Measurements from ENCODE around the gene CTBP1. TPM values are rescaled to one million over a fixed set of nuclear protein-coding genes. Genes with fewer than 3 reads are reported as not detected.
A peak's percentile ranks its signal among the peaks of the same experiment; 100 is the strongest.

The CTBP1 gene
- total RNA-seq, 2 donors from 2014 or later: 121 to 128 TPM

DNA sequence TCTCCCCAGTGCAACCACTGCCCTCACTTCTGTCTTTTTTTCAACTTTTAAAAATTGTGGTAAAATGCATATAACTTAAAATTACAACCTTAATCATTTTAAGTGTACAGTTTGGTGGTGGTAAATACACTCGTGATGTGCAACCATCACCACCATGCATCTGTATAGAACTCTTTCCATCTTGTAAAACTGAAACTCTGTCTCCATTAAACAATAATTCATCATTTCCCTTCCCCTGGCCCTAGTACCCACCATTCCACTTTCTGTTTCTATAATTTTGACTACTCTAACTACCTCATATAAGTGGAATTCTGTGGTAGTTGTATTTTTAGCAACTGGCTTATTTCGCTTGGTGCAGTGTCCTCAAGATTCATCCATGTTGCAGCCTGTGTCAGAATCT lies 6.8 kb upstream of the CTBP1 start:
- DNase-seq (no peak), ATAC-seq (no peak)
- intact Hi-C loops (cut with DNase I): no loop called here

- no peak for ATAC-seq
These were observed 6.2 kb upstream of the CTBP1 start for GRCh38 chr4:1255151-1255550.

GRCh38 chr4:1253831-1254230 lies 4.9 kb upstream of the CTBP1 start:
- no peak for DNase-seq
- intact Hi-C loops (cut with DNase I): loop anchor here (5.0 kb wide), 2 partner anchors 33 to 88 kb away; partner anchors contain the start of gene MAEA (in 1 of the 2)
- ATAC-seq: no peak

More at GRCh38 chr4:1255151-1255550, 6.2 kb upstream of the CTBP1 start:
- intact Hi-C loops (cut with DNase I): no loop called here
- no peak for DNase-seq

GRCh38 chr4:1252928-1253492 lies 4.1 kb upstream of the CTBP1 start:
- no peak for DNase-seq
- no peak for ATAC-seq
- intact Hi-C loops (cut with DNase I): loop anchor here (5.0 kb wide), 2 partner anchors 34 to 89 kb away; partner anchors contain the start of gene MAEA (in 1 of the 2)

DNA sequence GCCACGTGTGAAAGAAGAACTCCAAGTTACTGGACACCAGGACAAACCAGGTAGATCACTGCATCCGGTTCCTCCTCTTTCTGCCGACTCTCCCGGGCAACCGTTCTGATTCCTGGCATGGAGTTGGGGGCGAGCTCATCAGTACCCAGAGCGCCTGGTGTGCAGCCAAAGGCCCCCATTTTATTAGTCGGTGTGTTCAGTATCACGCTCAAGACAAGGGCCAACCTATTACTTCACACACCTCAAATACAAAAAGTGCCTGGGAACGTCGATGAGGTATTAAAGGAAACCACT lies 2.8 kb upstream of the CTBP1 start:
- intact Hi-C loops (cut with DNase I): loop anchor here (5.0 kb wide), 2 partner anchors 36 to 91 kb away; partner anchors contain the start of gene MAEA (in 1 of the 2)

DNA sequence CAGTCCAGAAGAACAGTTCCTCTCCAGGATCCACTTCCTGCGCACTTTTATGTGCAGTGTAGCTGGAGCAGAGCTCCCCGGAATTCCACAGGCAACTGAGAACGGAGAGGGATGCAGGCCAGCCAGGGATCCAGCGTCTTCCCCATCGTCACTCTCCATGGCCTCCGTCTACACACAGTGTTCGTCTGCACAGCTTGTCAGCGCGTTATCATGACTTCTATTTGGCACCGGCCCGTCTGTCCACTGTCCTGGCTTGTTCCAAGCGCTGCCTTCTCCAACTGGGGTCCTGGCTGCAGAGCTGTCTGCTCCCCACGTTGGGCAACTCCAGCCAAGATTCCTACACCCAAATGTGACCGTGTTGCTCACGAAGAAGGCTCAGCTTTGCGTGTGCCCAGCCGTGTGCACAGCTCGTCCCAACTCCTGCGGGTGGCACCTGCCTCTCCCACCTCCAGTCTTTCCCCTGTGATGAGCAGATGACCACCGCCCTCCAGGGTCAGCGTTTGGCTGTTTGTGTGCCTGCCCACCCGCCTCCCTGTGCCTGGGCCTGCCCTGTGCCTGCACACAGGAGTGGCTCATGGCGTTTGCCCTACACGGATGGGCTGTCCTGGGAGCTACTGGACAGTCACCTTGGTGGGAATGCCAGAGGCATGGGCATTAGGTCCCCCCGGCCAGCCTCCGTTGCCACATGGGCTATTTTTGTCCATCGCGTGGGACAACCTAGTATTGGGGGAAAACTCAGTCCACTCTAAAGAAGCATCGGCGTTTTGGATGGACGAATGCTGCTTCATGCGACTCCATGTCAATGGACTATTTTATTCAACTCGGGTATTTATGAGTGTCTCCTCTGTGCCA lies 2.2 kb upstream of the CTBP1 start:
- DNase-seq: peak; percentile 27
- ATAC-seq: no peak
- intact Hi-C loops (cut with DNase I): loop anchor here (5.0 kb wide), 2 partner anchors 36 to 91 kb away; partner anchors contain the start of gene MAEA (in 1 of the 2)

More for the DNA sequence above, 2.8 kb upstream of the CTBP1 start:
- no peak for DNase-seq
- ATAC-seq: no peak

- intact Hi-C loops (cut with DNase I): loop anchor here (5.0 kb wide), 2 partner anchors 37 to 92 kb away; partner anchors contain the start of gene MAEA (in 1 of the 2)
- ATAC-seq (no peak), DNase-seq (no peak)
These were observed 1.5 kb upstream of the CTBP1 start for GRCh38 chr4:1250527-1250812.

- peak; percentile 17 to 18 for ATAC-seq
- intact Hi-C loops (cut with DNase I): loop anchor here (1.0 to 10.0 kb wide), 5 partner anchors 37 to 96 kb away; partner anchors contain the start of gene MAEA (in 1 of the 2)
- DNase-seq: peak; percentile 60
These were observed 999 bp upstream of the CTBP1 start for GRCh38 chr4:1249731-1250526.

GRCh38 chr4:1249148-1249730 lies 309 bp upstream of the CTBP1 start:
- DNase-seq (peak; percentile 91), ATAC-seq (peak; percentile 56 to 75)
- intact Hi-C loops (cut with DNase I): loop anchor here (1.0 to 10.0 kb wide), 3 partner anchors 82 to 97 kb away; no protein-coding TSS in a partner anchor

GRCh38 chr4:1247864-1248244 lies 1.1 kb downstream of the CTBP1 start:
- DNase-seq (no peak), ATAC-seq (peak in 1 of 2 donors; percentile 13)
- intact Hi-C loops (cut with DNase I): loop anchor here (5.0 to 10.0 kb wide), 2 partner anchors 81 to 83 kb away; no protein-coding TSS in a partner anchor

DNA sequence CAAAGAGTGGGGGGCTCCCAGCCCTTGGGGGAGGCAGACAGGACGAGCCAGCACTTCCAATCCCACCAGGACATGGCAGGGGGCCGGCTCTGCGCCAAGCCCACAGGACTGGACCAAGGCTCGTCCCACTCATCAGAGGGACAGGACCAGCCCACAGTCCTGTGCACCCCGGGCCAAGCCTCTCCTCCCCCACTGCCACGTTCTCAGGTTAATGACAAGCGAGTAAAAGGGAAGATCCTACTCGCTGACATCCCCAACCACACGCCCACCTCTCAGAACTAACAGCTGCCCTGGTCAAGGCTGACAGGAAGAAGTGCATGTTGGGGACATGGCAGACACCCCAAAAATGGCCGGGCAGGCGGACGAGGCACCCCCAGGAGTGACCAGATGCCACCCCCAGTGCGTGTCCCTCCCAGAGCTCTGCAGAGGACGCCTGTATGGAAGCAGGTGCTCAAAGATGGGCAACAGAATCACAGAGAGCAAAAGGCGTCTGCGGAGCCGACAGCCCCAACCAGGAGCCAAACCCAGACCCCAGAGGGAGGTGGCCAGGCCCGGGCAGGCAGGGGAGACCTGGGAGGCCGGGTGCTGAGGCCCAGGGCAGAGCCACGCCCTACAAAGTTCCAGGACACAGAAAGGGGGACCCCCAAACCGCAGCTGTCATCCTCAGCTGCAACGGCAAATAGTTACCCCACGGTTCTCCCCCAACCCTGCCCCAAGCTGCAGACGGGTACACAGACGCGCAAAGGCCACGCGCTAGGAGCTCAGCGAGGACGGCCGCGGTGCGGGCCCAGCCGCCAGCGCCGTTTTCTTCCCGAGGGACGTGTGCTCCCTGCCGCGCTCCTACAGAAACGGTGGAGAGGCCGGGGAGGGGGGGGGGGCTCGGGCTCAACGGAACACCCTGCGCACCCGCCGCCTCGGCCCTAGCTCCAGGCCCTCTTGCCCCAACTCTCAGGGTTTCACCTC lies 1.7 kb downstream of the CTBP1 start:
- intact Hi-C loops (cut with DNase I): loop anchor here (5.0 to 10.0 kb wide), 2 partner anchors 80 to 82 kb away; no protein-coding TSS in a partner anchor
- DNase-seq (peak; percentile 42), ATAC-seq (peak; percentile 3 to 6)

DNA sequence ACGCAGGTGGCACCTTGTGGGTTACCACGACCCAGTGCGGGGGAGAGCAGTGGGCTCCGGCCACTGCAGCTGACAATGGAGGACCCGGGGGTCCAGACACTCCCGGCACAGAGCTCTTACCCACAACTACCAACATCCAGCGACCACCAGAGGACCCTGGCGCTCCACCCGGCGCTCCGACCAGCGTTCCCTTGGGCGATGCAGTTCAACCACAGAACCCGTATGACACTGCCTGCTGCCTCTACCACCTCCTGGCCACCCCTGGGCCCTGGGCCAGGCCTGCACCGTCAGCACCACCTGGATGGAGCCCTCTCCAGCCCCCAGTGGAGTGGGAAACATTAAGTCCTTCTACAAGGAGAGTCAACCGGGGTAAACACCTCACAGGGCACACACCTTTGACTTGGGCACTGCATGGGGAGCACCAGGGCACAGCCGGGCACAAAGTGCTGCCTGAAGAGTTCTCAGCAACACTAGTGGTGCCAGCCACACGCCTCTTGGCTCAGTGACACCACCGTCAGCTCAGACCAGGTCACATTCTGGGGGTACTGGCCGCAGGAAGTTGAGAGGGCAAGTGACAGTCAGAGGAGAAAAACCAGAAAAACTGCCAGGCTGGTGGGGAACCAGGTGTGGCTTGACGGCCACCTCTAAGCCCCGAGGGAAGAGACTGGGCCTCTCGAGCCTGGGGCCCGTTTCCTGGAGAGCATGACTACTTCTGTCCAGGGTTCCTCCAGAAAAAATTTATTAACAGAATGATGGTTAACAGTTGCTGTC lies 2.6 kb downstream of the CTBP1 start:
- ATAC-seq (no peak), DNase-seq (peak; percentile 29)
- intact Hi-C loops (cut with DNase I): loop anchor here (5.0 to 10.0 kb wide), 2 partner anchors 79 to 81 kb away; no protein-coding TSS in a partner anchor

GRCh38 chr4:1245481-1246051 lies 3.4 kb downstream of the CTBP1 start:
- ATAC-seq: no peak
- peak; percentile 15 for DNase-seq
- intact Hi-C loops (cut with DNase I): loop anchor here (5.0 to 10.0 kb wide), 2 partner anchors 78 to 81 kb away; no protein-coding TSS in a partner anchor

DNA sequence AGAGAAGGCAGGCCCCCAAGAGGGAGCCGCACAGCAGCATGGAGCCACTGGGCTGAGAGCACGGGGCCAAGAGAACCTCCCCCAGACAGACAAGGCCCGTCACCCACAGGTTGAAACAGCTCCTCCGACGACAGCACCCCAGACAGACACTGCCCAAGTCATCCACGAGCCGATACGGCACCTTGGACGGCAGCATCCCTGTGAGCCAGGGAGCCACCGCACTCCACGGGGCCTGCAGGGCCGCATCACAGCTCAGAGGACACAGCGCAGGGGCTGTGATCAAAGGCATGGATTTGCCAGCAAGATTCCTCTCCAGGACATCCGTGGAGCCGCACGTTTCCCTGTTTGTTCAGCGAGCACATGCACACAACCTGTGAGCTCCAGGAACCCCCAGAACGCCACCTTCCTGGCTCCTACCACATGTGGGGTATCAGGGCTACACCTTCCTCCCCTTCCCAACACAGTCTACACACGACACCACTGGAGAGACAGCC lies 3.9 kb downstream of the CTBP1 start:
- no peak for ATAC-seq
- peak; percentile 18 for DNase-seq
- intact Hi-C loops (cut with DNase I): loop anchor here (5.0 to 10.0 kb wide), 2 partner anchors 78 to 80 kb away; no protein-coding TSS in a partner anchor

DNA sequence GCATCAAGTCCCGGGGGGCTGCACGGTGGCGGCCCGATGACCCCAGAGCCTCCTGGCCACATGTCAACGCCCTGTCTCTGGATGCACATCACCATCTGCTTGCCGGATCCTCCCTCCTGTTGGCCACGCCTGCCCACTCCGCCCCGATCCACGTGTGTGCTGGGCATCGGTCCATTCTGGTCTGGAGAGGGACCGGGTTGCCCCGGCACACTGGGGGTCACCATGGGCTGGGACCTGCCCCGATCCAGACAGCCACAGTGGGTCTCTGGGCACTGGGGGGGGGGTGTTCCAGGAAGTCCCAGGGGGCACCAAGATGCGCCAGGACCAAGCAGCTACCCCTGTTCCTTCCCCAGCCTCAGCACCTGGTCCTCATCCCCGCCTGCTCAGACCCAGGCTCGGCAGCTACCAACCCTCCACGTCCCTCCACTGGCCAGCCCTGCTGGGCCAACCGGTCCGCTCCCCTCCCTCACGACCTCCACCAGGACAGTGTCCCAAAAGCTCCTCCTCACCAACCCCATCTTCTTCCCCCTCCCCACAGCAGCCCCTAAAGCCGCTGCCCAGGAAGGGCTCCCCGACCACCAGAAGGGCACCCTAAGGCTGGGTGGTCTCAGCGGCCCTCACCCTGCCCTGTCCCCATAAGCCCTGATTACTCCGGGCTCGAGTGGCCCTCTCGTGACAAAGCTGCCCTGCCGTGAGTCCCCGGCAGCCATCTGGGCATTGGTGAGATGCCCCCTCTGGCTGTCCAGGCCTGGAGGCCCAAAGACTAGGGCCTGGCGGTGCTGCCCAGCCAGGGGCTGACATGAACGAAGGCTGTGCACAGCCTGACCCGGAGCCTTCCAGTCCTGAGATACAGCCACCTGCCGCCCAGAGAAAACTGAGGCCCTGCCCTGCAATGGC lies 4.6 kb downstream of the CTBP1 start:
- ATAC-seq (peak in 1 of 2 donors; percentile 2), DNase-seq (peak; percentile 52)
- intact Hi-C loops (cut with DNase I): loop anchor here in 1 of 2 donors (10.0 kb wide), 1 partner anchor 80 kb away; no protein-coding TSS in a partner anchor

Measured in left cardiac atrium (tissue), 4 donors.